ENCODE measurements around the gene SAP30BP.

The SAP30BP gene

DNA sequence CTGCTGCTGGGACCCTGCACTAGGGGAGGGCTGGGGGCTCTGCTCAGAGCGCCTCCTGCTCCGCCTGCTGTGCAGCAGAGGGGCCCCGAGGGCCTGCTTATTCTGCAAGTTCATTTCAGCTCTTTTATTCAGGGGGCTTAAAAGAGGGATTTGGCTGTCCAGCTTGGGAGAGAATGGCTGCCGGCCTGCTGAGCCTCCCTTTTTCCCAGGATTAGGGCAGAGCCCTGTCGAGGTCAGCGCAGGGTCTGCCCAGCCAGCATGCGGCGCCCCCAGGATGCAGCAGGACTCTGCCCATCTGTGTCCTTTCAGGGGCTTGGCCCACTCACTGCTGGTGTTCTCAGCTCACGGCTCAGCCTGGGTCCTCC is 32.8 kb upstream of the SAP30BP start:
- no peak overlapping the region for H3K27ac ChIP-seq (ENCODE audit: low read depth, low read length)
- no peak overlapping the region for H3K9ac ChIP-seq (ENCODE audit: low read length)
- no peak overlapping the region for H3K4me3 ChIP-seq (ENCODE audit: insufficient read depth, low read length, poor library complexity, severe bottlenecking)
- H3K4me2 ChIP-seq (ENCODE audit: low read depth, low read length, poor library complexity, severe bottlenecking), result no peak overlapping the region
- no peaks in the 10 kb centered on the region for H3F3A ChIP-seq (ENCODE audit: insufficient read depth)
- H3K27me3 ChIP-seq (ENCODE audit: low read length), result no peaks in the 10 kb centered on the region
- no peaks in the 10 kb centered on the region for H3K79me2 ChIP-seq (ENCODE audit: insufficient read depth, low read length)
- no peaks in the 10 kb centered on the region for H3K9me3 ChIP-seq (ENCODE audit: insufficient read depth, low read length)
- no peaks in the 10 kb centered on the region for H3K36me3 ChIP-seq (ENCODE audit: low read length)
- no peak overlapping the region for H2AFZ ChIP-seq (ENCODE audit: low read depth, low read length, severe bottlenecking)
- TF ChIP-seq, protein P1, sequence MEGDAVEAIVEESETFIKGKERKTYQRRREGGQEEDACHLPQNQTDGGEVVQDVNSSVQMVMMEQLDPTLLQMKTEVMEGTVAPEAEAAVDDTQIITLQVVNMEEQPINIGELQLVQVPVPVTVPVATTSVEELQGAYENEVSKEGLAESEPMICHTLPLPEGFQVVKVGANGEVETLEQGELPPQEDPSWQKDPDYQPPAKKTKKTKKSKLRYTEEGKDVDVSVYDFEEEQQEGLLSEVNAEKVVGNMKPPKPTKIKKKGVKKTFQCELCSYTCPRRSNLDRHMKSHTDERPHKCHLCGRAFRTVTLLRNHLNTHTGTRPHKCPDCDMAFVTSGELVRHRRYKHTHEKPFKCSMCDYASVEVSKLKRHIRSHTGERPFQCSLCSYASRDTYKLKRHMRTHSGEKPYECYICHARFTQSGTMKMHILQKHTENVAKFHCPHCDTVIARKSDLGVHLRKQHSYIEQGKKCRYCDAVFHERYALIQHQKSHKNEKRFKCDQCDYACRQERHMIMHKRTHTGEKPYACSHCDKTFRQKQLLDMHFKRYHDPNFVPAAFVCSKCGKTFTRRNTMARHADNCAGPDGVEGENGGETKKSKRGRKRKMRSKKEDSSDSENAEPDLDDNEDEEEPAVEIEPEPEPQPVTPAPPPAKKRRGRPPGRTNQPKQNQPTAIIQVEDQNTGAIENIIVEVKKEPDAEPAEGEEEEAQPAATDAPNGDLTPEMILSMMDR (IDR thresholded peaks at IDR 0.05; ENCODE audit: insufficient read depth, low read length, poor library complexity, severe bottlenecking), result no peak
- no peak for TF ChIP-seq EZH2phosphoT487 (conservative IDR thresholded peaks at IDR 0.05; ENCODE audit: low read length)
- no peaks in the 10 kb centered on the region for H4K20me1 ChIP-seq (ENCODE audit: low read depth, low read length)
- H3K9me2 ChIP-seq (replicated peaks; ENCODE audit: insufficient read depth, low read length), result no peaks in the 10 kb centered on the region

DNA sequence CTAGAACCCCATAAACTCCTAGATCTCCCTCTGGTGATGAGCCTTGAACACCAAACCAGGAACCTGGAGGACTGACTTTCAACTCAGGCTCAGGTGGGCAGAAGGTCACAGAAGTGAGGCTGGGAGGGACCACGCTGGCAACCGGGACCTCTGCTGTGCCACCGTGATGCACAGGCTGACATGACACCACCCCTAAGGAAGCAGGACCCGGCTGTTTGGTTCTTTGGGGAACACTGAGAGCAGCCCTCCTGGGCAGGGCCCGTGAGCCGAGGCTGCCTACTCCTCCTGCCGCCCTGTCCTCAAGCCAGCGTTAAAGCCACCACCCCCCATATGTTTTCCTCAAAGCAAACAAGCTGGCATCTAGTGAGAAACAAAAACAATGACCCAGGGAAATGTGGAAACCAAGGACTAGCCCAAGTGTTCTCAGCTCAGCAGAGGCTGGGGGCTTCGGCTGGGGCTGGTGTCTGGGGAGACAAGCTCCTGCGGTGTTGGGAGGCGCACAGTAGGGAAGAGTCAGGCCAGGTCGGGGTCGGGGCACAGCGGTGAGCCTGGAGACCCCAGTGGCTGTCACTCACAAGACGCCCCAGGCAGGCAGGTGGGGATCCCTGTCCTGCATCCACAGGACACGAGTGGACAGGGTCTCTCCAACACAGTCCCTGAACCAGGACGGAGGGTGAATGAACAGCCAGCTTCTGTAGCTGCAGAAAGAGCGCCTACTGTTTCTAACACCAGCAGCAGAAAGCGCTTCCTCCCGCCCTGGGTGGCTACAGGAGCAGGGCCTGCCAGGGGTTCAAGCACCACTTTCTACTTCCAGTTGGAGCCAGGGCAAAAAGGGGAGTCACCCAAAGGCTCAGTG is 32.2 kb upstream of the SAP30BP start:
- Histone ChIP-seq H3K27me3 (ENCODE audit: low read length) (no peaks in the 10 kb centered on the region), H3K79me2 (ENCODE audit: insufficient read depth, low read length) (no peaks in the 10 kb centered on the region), H3K9me3 (ENCODE audit: insufficient read depth, low read length) (no peaks in the 10 kb centered on the region), H3K9ac (ENCODE audit: low read length) (no peak overlapping the region), H3K4me3 (ENCODE audit: insufficient read depth, low read length, poor library complexity, severe bottlenecking) (no peak overlapping the region), H3K36me3 (ENCODE audit: low read length) (no peaks in the 10 kb centered on the region), H4K20me1 (ENCODE audit: low read depth, low read length) (no peaks in the 10 kb centered on the region), H3K27ac (ENCODE audit: low read depth, low read length) (no peak overlapping the region), H3K4me2 (ENCODE audit: low read depth, low read length, poor library complexity, severe bottlenecking) (no peak overlapping the region), H3K9me2 (replicated peaks; ENCODE audit: insufficient read depth, low read length) (no peaks in the 10 kb centered on the region), H2AFZ (ENCODE audit: low read depth, low read length, severe bottlenecking) (no peak overlapping the region), H3F3A (ENCODE audit: insufficient read depth) (no peaks in the 10 kb centered on the region)
- no peak for TF ChIP-seq EZH2phosphoT487 (conservative IDR thresholded peaks at IDR 0.05; ENCODE audit: low read length)
- TF ChIP-seq, protein P1 (IDR thresholded peaks at IDR 0.05; ENCODE audit: insufficient read depth, low read length, poor library complexity, severe bottlenecking), result no peak

DNA sequence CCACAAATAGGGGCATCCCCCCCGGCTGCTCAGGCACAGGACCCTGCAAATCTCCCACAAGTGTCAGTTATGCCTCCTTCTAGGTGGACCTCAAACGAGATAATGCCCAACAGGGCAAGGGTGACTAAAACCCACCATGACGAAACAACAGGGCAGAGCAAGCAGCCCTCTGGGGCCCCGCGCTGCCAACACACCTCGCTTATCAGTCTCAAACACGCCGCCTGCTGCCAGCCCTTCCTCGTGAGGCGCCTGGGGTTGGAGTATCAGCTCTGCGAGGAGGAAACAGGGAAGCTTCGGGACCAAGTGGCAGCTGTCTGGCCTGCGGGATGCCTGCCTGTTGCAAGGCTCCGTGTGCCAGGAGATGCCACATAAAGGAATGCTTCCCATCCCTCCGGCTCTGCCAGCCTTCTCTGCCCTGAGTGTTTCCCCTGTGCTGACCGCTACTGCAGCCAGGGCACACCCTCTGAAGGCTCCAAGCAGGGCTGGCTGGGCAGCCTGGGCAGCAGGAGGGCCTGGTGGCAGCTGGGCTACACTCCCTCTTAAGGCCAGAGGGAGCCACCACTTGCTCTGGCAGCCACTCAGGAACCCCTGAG is 31.4 kb upstream of the SAP30BP start:
- H3K27me3 ChIP-seq (ENCODE audit: low read length), result no peaks in the 10 kb centered on the region
- H3K27ac ChIP-seq (ENCODE audit: low read depth, low read length), result no peak overlapping the region
- no peaks in the 10 kb centered on the region for H3K36me3 ChIP-seq (ENCODE audit: low read length)
- H4K20me1 ChIP-seq (ENCODE audit: low read depth, low read length), result no peaks in the 10 kb centered on the region
- no peaks in the 10 kb centered on the region for H3K79me2 ChIP-seq (ENCODE audit: insufficient read depth, low read length)
- no peaks in the 10 kb centered on the region for H3K9me2 ChIP-seq (replicated peaks; ENCODE audit: insufficient read depth, low read length)
- no peak for TF ChIP-seq EZH2phosphoT487 (conservative IDR thresholded peaks at IDR 0.05; ENCODE audit: low read length)
- TF ChIP-seq, protein P1 (IDR thresholded peaks at IDR 0.05; ENCODE audit: insufficient read depth, low read length, poor library complexity, severe bottlenecking), result no peak
- no peaks in the 10 kb centered on the region for H3F3A ChIP-seq (ENCODE audit: insufficient read depth)
- H3K9me3 ChIP-seq (ENCODE audit: insufficient read depth, low read length), result no peaks in the 10 kb centered on the region
- H2AFZ ChIP-seq (ENCODE audit: low read depth, low read length, severe bottlenecking), result no peak overlapping the region
- no peak overlapping the region for H3K9ac ChIP-seq (ENCODE audit: low read length)
- H3K4me3 ChIP-seq (ENCODE audit: insufficient read depth, low read length, poor library complexity, severe bottlenecking), result no peak overlapping the region
- no peak overlapping the region for H3K4me2 ChIP-seq (ENCODE audit: low read depth, low read length, poor library complexity, severe bottlenecking)

Data from SU-DHL-6 (cell line).